OCI-LY3 (cell line): Measurements from ENCODE around the gene CCNG2.

ENCODE experiments used
- H2AFZ ChIP-seq: fragments of 200-600, 300-600 bp; shearing (Covaris generic); 2 replicates; pipeline ENCODE4 v1.6.0; 2014; ENCODE audit warnings: antibody characterized with exemption, low read depth, low read length
- H3K27ac ChIP-seq: fragments of 200-600, 300-600 bp; sonication (generic); 2 replicates; pipeline ENCODE4 v1.5.1; 2014; ENCODE audit warnings: mild to moderate bottlenecking, low read length, moderate library complexity, mixed read lengths
- H3K27me3 ChIP-seq: fragments of 200-600, 300-600 bp; sonication (generic); 2 replicates; pipeline ENCODE4 v1.6.1; 2014; ENCODE audit warnings: low read depth, low read length, mixed read lengths
- H3K36me3 ChIP-seq: fragments of 200-600, 300-600 bp; sonication (generic); replicated peaks from 2 replicates; pipeline ENCODE3; 2014; ENCODE audit warnings: low read depth, low read length, mixed read lengths
- H3K4me1 ChIP-seq: fragments of 300-600, 200-600 bp; sonication (generic); 2 replicates; pipeline ENCODE4 v1.6.1; 2014; ENCODE audit warnings: low read length, mixed read lengths
- H3K4me2 ChIP-seq: fragments of 200-600, 300-600 bp; sonication (generic); 2 replicates; pipeline ENCODE4 v1.6.1; 2014; ENCODE audit warnings: low read length, mixed read lengths
- H3K4me3 ChIP-seq: fragments of 300-600, 200-600 bp; sonication (generic); 2 replicates; pipeline ENCODE4 v1.5.1; 2014; ENCODE audit warnings: antibody characterized with exemption, mild to moderate bottlenecking, low read length, moderate library complexity
- H3K79me2 ChIP-seq: fragments of 300-600, 200-600 bp; shearing (Covaris generic); 2 replicates; pipeline ENCODE4 v1.6.1; 2014; ENCODE audit warnings: mild to moderate bottlenecking, low read length, mixed read lengths
- H3K9ac ChIP-seq: fragments of 300-600, 200-600 bp; shearing (Covaris generic); 2 replicates; pipeline ENCODE4 v1.6.0; 2014; ENCODE audit warnings: mild to moderate bottlenecking, low read length, moderate library complexity
- H3K9me3 ChIP-seq: fragments of 200-600, 300-600 bp; shearing (Covaris generic); 2 replicates; pipeline ENCODE4 v1.6.1; 2014; ENCODE audit warnings: low read length, mixed read lengths; ENCODE audit not compliant: insufficient read depth
- H4K20me1 ChIP-seq: fragments of 200-600, 300-600 bp; sonication (generic); 2 replicates; pipeline ENCODE4 v1.6.1; 2016; ENCODE audit warnings: low read length, mixed read lengths; ENCODE audit not compliant: insufficient read depth
- CTCF ChIP-seq: fragments of 200-600, 300-600 bp; sonication (generic); IDR thresholded peaks from 2 replicates; pipeline ENCODE4 v1.5.1; 2014; ENCODE audit warnings: antibody characterized with exemption, low read length, low read depth
- EZH2phosphoT487 ChIP-seq: fragments of 200-600 bp; shearing (Covaris generic); IDR thresholded peaks from 2 replicates; pipeline ENCODE4 v1.6.1; 2018; ENCODE audit warnings: antibody characterized with exemption, mixed run types, low read depth

CCNG2 gene

GRCh38 chr4:77156912-77157858 lies at the start of gene CCNG2:
CCNG2 (plus strand) TSS chr4:77157207; CDS start chr4:77158533, 1,326 bp downstream.
- H3K4me1 ChIP-seq: peaks cover 30% of the 10 kb centered on the region
- H3K9ac ChIP-seq: peak within 1 kb of the TSS; percentile 87
- no peaks in the 10 kb centered on the region for H3K27me3 ChIP-seq
- H3K9me3 ChIP-seq: peaks cover 8% of the 10 kb centered on the region; the same call in 1 of the 2 replicates
- no peak for TF ChIP-seq CTCF
- no peak for TF ChIP-seq EZH2phosphoT487
- H3K4me3 ChIP-seq: peak within 1 kb of the TSS; percentile 94
- H3K27ac ChIP-seq: peak within 1 kb of the TSS; percentile 83
- H3K79me2 ChIP-seq: no peaks in the 10 kb centered on the region; the same call in 1 of the 2 replicates
- peak within 1 kb of the TSS; percentile 90 for H2AFZ ChIP-seq
- H3K4me2 ChIP-seq: peak within 1 kb of the TSS; percentile 95
- H3K36me3 ChIP-seq: peaks cover 28% of the 10 kb centered on the region
- H4K20me1 ChIP-seq: no peaks in the 10 kb centered on the region

GRCh38 chr4:77110730-77111129 lies 46.3 kb upstream of the CCNG2 start:
- Histone ChIP-seq H3K27ac (no peak overlapping the region), H3K4me3 (no peak overlapping the region), H3K36me3 (no peaks in the 10 kb centered on the region), H3K9me3 (no peaks in the 10 kb centered on the region; the same call in 1 of the 2 replicates), H3K4me2 (no peak overlapping the region), H3K79me2 (no peaks in the 10 kb centered on the region), H3K27me3 (peaks cover 10% of the 10 kb centered on the region), H2AFZ (no peak overlapping the region), H3K4me1 (no peaks in the 10 kb centered on the region), H3K9ac (no peak overlapping the region), H4K20me1 (no peaks in the 10 kb centered on the region)
- TF ChIP-seq CTCF (no peak), EZH2phosphoT487 (no peak)

GRCh38 chr4:77113069-77113468 lies 43.9 kb upstream of the CCNG2 start:
- Histone ChIP-seq H3K4me1 (no peaks in the 10 kb centered on the region), H2AFZ (no peak overlapping the region)

More at GRCh38 chr4:77113069-77113468, 43.9 kb upstream of the CCNG2 start:
- Histone ChIP-seq H3K79me2 (no peaks in the 10 kb centered on the region), H3K27ac (no peak overlapping the region), H3K4me2 (no peak overlapping the region), H3K9me3 (no peaks in the 10 kb centered on the region), H3K36me3 (no peaks in the 10 kb centered on the region), H3K27me3 (no peaks in the 10 kb centered on the region), H4K20me1 (no peaks in the 10 kb centered on the region), H3K4me3 (no peak overlapping the region), H3K9ac (no peak overlapping the region)
- no peak for TF ChIP-seq EZH2phosphoT487
- TF ChIP-seq CTCF: no peak
